T-helper 22 cell (primary cell): ENCODE results near the gene CFAP57.

Experiments used
- DNase-seq: peaks from one replicate; pipeline ENCODE4 v3.0.0-alpha.2; 2020; ENCODE audit warnings: low read depth

The CFAP57 gene

GRCh38 chr1:43227143-43227764, 55.1 kb downstream of the CFAP57 start:
- DNase-seq, result peak; percentile 43

GRCh38 chr1:43229826-43230780, 58.0 kb downstream of the CFAP57 start:
- DNase-seq, result no peak

GRCh38 chr1:43232074-43232473, 59.9 kb downstream of the CFAP57 start:
- no peak for DNase-seq

GRCh38 chr1:43232482-43232881, 60.4 kb downstream of the CFAP57 start:
- no peak for DNase-seq

- DNase-seq, result no peak
These were observed 61.5 kb downstream of the CFAP57 start for GRCh38 chr1:43233631-43234030.

- no peak for DNase-seq
These were observed 62.1 kb downstream of the CFAP57 start for GRCh38 chr1:43234267-43234666.

- no peak for DNase-seq
These were observed 62.9 kb downstream of the CFAP57 start for GRCh38 chr1:43235040-43235439.

- no peak for DNase-seq
These were observed 63.5 kb downstream of the CFAP57 start for GRCh38 chr1:43235451-43236121.

- DNase-seq, result no peak
These were observed 65.0 kb downstream of the CFAP57 start for GRCh38 chr1:43237121-43237520.

- DNase-seq, result no peak
These were observed 66.0 kb downstream of the CFAP57 start for GRCh38 chr1:43238085-43238484.

- no peak for DNase-seq
These were observed 66.9 kb downstream of the CFAP57 start for GRCh38 chr1:43238991-43239469.

GRCh38 chr1:43239484-43239883, 67.4 kb downstream of the CFAP57 start:
- no peak for DNase-seq

- DNase-seq, result no peak
These were observed 69.3 kb downstream of the CFAP57 start for GRCh38 chr1:43241413-43241836.

GRCh38 chr1:43243299-43243698, 71.2 kb downstream of the CFAP57 start:
- no peak for DNase-seq

GRCh38 chr1:43246466-43247213, 74.5 kb downstream of the CFAP57 start:
- no peak for DNase-seq

- no peak for DNase-seq
These were observed 75.3 kb downstream of the CFAP57 start for GRCh38 chr1:43247256-43247921.

GRCh38 chr1:43250351-43250761, 78.2 kb downstream of the CFAP57 start:
- no peak for DNase-seq

GRCh38 chr1:43251024-43251423, 78.9 kb downstream of the CFAP57 start:
- DNase-seq, result no peak

GRCh38 chr1:43252225-43252624, 80.1 kb downstream of the CFAP57 start:
- no peak for DNase-seq

GRCh38 chr1:43253173-43253572, 81.0 kb downstream of the CFAP57 start:
- no peak for DNase-seq

- DNase-seq, result no peak
These were observed 81.7 kb downstream of the CFAP57 start for GRCh38 chr1:43253876-43254275.
